SIG-M5 treated with dmso at 0.1 percent for 504 hours (cell line): ENCODE measurements around the gene BORCS5.
A peak's percentile ranks its signal among the peaks of the same experiment; 100 is the strongest.
"Not testable (repeated sequence)": the region's sequence is repeated elsewhere in the genome, so short reads cannot be mapped to it uniquely, and the experiment has no call there.

ENCODE experiments used
- DNase-seq: peaks from one replicate; lab custom pipeline; 2025; ENCODE audit not compliant: unreplicated experiment; lab: John Stamatoyannopoulos, UW

Gene BORCS5

GRCh38 chr12:12480074-12480473 is 123.2 kb downstream of the BORCS5 start:
- no peak for DNase-seq

- DNase-seq = no peak
These were observed 124.8 kb downstream of the BORCS5 start for GRCh38 chr12:12481631-12482030.

GRCh38 chr12:12482150-12482761 is 125.4 kb downstream of the BORCS5 start:
- DNase-seq = no peak

- DNase-seq = peak; percentile 51
These were observed 126.1 kb downstream of the BORCS5 start for GRCh38 chr12:12482959-12483358.

GRCh38 chr12:12483438-12483837 is 126.6 kb downstream of the BORCS5 start:
- DNase-seq = no peak

GRCh38 chr12:12486661-12487240 is 129.9 kb downstream of the BORCS5 start:
- no peak for DNase-seq

GRCh38 chr12:12487490-12487889 is 130.6 kb downstream of the BORCS5 start:
- DNase-seq = no peak

- DNase-seq = no peak
These were observed 131.4 kb downstream of the BORCS5 start for GRCh38 chr12:12488296-12488695.

GRCh38 chr12:12488823-12489550 is 132.1 kb downstream of the BORCS5 start:
- DNase-seq = no peak

- DNase-seq = no peak
These were observed 134.7 kb downstream of the BORCS5 start for GRCh38 chr12:12491606-12492005.

GRCh38 chr12:12492547-12492946 is 135.7 kb downstream of the BORCS5 start:
- no peak for DNase-seq

GRCh38 chr12:12495536-12495935 is 138.7 kb downstream of the BORCS5 start:
- no peak for DNase-seq

- DNase-seq = no peak
These were observed 141.3 kb downstream of the BORCS5 start for GRCh38 chr12:12498210-12498609.

GRCh38 chr12:12499909-12500604 is 143.2 kb downstream of the BORCS5 start:
- DNase-seq = no peak

- DNase-seq = no peak
These were observed 144.2 kb downstream of the BORCS5 start for GRCh38 chr12:12501121-12501520.

GRCh38 chr12:12502130-12502814 is 145.4 kb downstream of the BORCS5 start:
- DNase-seq = not testable (repeated sequence)

GRCh38 chr12:12502815-12503151 is 145.9 kb downstream of the BORCS5 start:
- no peak for DNase-seq

- DNase-seq = no peak
These were observed 146.7 kb downstream of the BORCS5 start for GRCh38 chr12:12503384-12504078.

- no peak for DNase-seq
These were observed 148.9 kb downstream of the BORCS5 start for GRCh38 chr12:12505544-12506495.

GRCh38 chr12:12506496-12506890 is 149.6 kb downstream of the BORCS5 start:
- no peak for DNase-seq
